Left ventricle myocardium superior (tissue), 1 donor: Measurements from ENCODE around the gene RNPEPL1. TPM values are rescaled to one million over a fixed set of nuclear protein-coding genes. Genes with fewer than 3 reads are reported as not detected.
"Not testable (repeated sequence)": the region's sequence is repeated elsewhere in the genome, so short reads cannot be mapped to it uniquely, and the experiment has no call there.

Experiments
- ATAC-seq: fragments of 200-7000 bp; cut with Tn5 transposase; one replicate; pipeline ENCODE4 v1.9.1; 2020; ENCODE audit warnings: mild to moderate bottlenecking, moderate library complexity
- DNase-seq: peaks from one replicate; pipeline ENCODE4 v3.0.0-alpha.2; 2020
- intact Hi-C: fragments of 100-400 bp; cut with micrococcal nuclease; formaldehyde crosslinking; loops from one replicate; pipeline ENCODE4 v1.11.0; 2022
- total RNA-seq: library from RNA; stranded (reverse); fragmentation: NEBNext Ultra II Directional; extraction: Animal tissue kit (Norgen Biotek cat#: 25700); gene quantifications from one replicate; pipeline ENCODE4 v1.2.1, GENCODE V29; 2021
- donor health status: DM: no; HTN: yes; CAD: no; lungs with severe emphysema.

RNPEPL1 gene
- total RNA-seq, 1 donor from 2014 or later = 105 TPM

- ATAC-seq (no peak), DNase-seq (no peak)
- intact Hi-C loops = no loop called here
Observed at GRCh38 chr2:240532031-240532775, 36.1 kb upstream of the RNPEPL1 start.

- intact Hi-C loops = no loop called here
- no peak for ATAC-seq
- no peak for DNase-seq
Observed at GRCh38 chr2:240538031-240538780, 30.1 kb upstream of the RNPEPL1 start.

GRCh38 chr2:240539101-240539500 is 29.2 kb upstream of the RNPEPL1 start:
- DNase-seq, intact Hi-C loops, ATAC-seq: not testable (repeated sequence)

GRCh38 chr2:240539906-240540305 is 28.4 kb upstream of the RNPEPL1 start:
- DNase-seq = no peak
- no peak for ATAC-seq
- intact Hi-C loops = no loop called here

- DNase-seq (no peak), ATAC-seq (no peak)
- intact Hi-C loops = no loop called here
Observed at GRCh38 chr2:240551288-240551687, 17.0 kb upstream of the RNPEPL1 start.

- intact Hi-C loops = no loop called here
- ATAC-seq (no peak), DNase-seq (no peak)
Observed at GRCh38 chr2:240551811-240552210, 16.5 kb upstream of the RNPEPL1 start.

GRCh38 chr2:240553956-240554480 is 14.3 kb upstream of the RNPEPL1 start:
- ATAC-seq = no peak
- DNase-seq = no peak
- intact Hi-C loops = no loop called here

- intact Hi-C loops = no loop called here
- DNase-seq (no peak), ATAC-seq (no peak)
Observed at GRCh38 chr2:240554767-240555493, 13.4 kb upstream of the RNPEPL1 start.

- DNase-seq (no peak), ATAC-seq (no peak)
- intact Hi-C loops = no loop called here
Observed at GRCh38 chr2:240555541-240556250, 12.6 kb upstream of the RNPEPL1 start.

- no peak for DNase-seq
- intact Hi-C loops = no loop called here
Observed at GRCh38 chr2:240556553-240557100, 11.7 kb upstream of the RNPEPL1 start.

GRCh38 chr2:240557101-240557751 is 11.1 kb upstream of the RNPEPL1 start:
- no peak for ATAC-seq
- intact Hi-C loops = no loop called here
- DNase-seq = no peak

More at GRCh38 chr2:240556553-240557100, 11.7 kb upstream of the RNPEPL1 start:
- no peak for ATAC-seq

GRCh38 chr2:240557808-240558207 is 10.5 kb upstream of the RNPEPL1 start, which contains the start of gene ANKMY1:
Gene ANKMY1, minus strand, starts transcription at chr2:240557988. Its CDS starts 653 bp downstream, at chr2:240557335.
- intact Hi-C loops = no loop called here
- DNase-seq (peak; percentile 82), ATAC-seq (peak; percentile 17)

GRCh38 chr2:240558236-240558761 is 10.0 kb upstream of the RNPEPL1 start:
- ATAC-seq = no peak
- no peak for DNase-seq
- intact Hi-C loops = no loop called here

- ATAC-seq (no peak), DNase-seq (no peak)
- intact Hi-C loops = no loop called here
Observed at GRCh38 chr2:240559286-240559685, 9.0 kb upstream of the RNPEPL1 start.

- intact Hi-C loops = no loop called here
- DNase-seq (peak; percentile 97), ATAC-seq (peak; percentile 86)
Observed at GRCh38 chr2:240560084-240560479, 8.2 kb upstream of the RNPEPL1 start, which contains the start of gene DUSP28. Gene DUSP28, plus strand, starts transcription at chr2:240560357. Its CDS starts 328 bp downstream, at chr2:240560685.

GRCh38 chr2:240560480-240561324 is 7.6 kb upstream of the RNPEPL1 start:
- intact Hi-C loops = no loop called here
- peak; percentile 85 for ATAC-seq
- DNase-seq = peak; percentile 100
